Activated CD8-positive, alpha-beta memory T cell treated with anti-CD3 and anti-CD28 coated beads, Interleukin-2, amount 50 U/mL, for 24 hours (primary cell): ENCODE results near the gene ARFGEF3.
"Not testable (repeated sequence)": the region's sequence is repeated elsewhere in the genome, so short reads cannot be mapped to it uniquely, and the experiment has no call there.

Experiments used
- DNase-seq: peaks from one replicate; pipeline ENCODE4 v3.0.0-alpha.2; 2020; ENCODE audit errors: extremely low read depth

The ARFGEF3 gene

DNA sequence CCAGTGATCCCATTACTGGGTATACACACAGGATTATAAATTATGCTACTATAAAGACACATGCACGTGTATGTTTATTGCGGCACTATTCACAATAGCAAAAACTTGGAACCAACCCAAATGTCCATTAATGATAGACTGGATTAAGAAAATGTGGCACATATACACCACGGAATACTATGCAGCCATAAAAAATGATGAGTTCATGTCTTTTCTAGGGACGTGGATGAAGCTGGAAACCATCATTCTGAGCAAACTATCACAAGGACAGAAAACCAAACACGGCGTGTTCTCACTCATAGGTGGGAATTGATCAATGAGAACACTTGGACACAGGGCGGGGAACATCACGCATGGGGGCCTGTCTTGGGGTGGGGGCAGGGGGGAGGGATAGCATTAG lies 206.9 kb downstream of the ARFGEF3 start:
- DNase-seq: not testable (repeated sequence)

- DNase-seq: no peak
Observed at GRCh38 chr6:138370631-138371451, 209.1 kb downstream of the ARFGEF3 start.

DNA sequence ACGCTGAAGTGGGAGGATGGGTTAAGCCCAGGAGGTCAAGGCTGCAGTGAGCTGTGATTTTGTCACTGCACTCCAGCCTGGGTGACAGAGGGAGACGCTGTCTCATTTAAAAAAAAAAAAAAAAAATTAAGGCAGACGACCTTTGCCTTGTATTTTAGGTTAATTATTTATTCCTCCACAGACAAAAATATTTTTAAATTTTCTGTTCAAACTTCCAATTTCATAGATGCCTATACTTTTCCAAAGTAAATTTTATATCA lies 209.6 kb downstream of the ARFGEF3 start:
- no peak for DNase-seq

GRCh38 chr6:138371720-138372119 lies 210.0 kb downstream of the ARFGEF3 start:
- no peak for DNase-seq

DNA sequence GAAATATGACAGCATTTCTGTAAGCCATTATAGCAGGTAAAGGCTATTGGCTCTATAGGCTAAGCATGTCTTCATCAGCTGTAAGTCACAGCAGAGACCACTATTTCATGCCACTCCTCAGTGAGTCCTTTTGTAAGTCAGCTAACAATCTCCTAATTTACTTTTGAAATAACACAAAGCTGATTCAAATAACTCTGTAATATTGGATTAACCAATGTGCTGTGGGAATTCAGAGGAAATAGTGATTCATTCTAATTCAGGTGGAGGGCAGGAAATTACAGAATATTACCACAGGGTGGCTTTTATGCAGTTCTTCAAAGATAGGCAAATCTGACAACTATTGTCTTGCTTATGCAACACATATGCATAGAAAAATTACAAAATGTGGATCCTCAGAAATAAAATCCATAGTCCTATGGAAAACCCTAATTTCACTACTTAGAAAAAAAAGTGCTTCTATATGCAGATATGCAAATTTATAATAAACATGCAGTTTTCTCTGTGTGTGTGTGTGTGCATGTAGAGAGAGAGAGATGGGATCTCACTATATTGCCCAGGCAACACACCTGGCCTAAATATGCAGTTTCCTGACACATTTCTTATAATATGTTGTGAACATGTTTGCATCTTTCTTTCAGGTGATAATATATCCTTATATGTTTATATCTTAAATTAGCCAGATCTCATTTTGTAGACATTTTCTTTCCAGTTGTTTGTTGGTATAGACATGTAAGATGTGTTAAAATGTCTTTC lies 211.1 kb downstream of the ARFGEF3 start:
- DNase-seq: no peak

DNA sequence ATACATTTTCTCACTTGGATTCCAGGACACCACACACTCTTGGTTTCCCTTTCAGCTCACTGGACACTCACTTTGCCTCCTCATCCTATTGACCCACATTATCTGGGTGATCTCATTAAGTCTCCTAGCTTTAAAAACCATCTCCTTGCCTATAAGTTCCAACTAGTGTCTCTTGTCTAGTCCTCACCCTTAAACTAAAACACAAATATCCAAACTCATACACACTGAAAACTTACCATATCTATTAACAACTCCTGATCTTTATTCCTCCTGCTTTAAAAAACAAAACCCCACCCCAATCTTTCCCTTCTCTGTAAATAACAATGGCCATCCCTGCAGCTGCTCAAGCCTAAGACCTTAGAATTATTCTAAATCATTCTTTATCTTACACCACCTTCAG lies 212.5 kb downstream of the ARFGEF3 start:
- DNase-seq: no peak

DNA sequence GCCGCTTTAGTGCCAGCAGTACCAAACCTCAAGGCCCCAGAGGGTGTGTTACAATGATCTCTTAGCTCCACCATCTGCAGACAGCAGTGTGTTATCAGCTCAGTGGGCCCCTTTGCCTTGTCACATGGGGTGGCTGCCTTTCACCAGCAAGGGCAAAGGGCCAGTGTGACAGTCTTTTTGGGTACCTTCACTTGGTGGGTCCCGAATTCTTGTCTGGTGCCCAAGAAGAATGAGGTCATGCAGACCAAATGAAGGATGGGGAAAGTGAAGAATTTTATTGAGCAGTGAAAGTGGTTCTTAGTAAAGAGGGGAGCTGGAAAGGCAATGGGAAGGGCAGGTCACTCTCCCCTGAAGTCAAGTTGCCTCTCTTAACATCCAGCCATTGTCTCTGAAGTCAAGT lies 213.1 kb downstream of the ARFGEF3 start:
- no peak for DNase-seq

DNA sequence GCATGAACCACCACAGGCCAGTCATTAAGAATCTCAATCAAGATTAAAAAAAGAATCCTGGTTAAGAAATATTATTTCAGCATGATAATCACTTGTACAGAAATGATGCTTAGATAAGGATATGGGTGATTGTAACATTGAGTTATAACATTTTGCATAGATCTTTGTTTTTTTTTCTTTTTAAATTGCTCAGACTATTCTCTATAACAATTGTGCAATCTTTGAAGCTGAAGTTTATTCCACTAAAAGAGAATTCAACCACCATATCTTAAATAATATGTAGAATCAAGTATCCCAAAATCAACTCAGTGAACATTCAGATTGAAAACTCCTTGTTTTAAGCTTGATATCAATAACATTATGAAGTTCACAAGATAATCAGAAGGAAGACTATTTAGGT lies 215.3 kb downstream of the ARFGEF3 start:
- DNase-seq: no peak

DNA sequence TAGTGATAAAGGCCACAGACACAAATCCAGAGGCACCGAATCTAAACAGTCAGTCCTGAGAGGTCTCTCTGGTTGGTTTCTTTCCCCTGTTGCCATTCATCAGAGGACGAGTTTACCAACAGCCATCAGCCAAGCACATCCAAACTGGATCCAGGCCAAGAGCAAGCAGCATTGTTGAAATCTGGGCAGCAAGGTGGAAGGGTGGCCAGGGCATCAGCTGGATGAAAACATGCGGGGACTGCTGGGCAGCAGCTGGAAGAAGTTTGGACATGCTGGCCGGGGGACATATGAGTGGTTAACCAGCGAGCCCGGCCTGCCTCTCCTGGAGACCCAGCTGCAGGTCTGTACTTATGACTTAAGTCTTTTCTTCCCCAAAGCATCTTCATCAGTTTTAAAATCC lies 216.1 kb downstream of the ARFGEF3 start, which contains the start of gene SMIM28:
SMIM28 (plus strand) TSS at position 62 of the 400 bp plus-strand sequence; CDS start at position 230, 168 bp downstream.
- no peak for DNase-seq

DNA sequence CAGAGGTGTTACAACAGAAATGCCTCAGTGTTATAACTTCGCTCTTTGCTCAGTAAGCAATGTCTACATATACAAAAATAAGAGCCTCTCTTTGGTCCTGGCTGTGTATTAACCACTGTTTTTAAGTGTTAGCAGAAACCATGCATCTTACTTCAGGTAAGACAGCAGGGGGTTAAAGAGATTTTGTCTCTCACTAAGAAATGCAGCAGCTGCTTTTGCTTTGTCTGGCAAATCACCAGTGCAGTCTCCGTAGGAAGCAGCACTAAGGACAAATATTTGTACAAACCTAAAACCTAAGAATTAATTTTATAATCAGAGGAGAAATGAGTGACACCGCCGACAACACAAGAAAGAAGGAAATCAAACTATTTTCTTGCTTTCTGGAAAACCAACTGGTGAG lies 216.7 kb downstream of the ARFGEF3 start:
- no peak for DNase-seq

GRCh38 chr6:138382498-138383265 lies 220.9 kb downstream of the ARFGEF3 start:
- no peak for DNase-seq

DNA sequence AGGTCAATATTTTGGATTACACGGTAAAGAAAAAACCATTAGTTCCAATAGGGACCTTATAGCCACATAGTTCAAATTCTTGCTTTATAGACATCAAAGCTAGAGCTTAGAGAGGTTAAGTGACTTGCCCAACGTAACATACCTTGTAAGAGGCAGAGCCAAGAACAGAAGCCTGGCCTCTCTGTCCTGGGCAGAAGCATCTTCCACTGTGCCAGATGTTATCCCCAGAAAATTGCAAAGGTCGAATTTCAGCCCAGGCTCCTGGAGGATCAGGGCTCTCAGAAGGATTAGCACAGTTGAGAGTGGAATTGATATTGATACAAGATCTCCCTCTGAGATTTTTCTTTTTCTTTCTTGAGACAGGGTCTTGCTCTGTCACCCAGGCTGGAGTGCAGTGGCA lies 222.0 kb downstream of the ARFGEF3 start:
- no peak for DNase-seq

DNA sequence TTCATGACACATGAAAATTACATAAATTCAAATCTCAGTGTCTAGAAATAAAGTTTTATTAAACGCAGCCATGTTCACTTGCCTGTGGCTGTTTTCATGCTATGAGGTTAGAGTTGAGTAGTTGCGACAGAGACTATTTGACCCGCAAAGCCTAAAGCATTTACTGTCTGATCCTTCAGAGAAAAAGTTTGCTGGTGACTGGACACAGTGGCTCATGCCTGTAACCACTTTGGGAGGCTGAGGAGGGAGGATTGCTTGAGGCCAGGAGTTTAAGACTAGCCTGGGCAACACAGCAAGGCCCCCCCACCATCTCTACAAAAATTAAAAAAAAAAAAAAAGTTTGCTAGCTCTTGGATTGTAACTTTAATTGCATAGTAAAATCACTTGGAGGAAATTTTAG lies 225.2 kb downstream of the ARFGEF3 start:
- no peak for DNase-seq

DNA sequence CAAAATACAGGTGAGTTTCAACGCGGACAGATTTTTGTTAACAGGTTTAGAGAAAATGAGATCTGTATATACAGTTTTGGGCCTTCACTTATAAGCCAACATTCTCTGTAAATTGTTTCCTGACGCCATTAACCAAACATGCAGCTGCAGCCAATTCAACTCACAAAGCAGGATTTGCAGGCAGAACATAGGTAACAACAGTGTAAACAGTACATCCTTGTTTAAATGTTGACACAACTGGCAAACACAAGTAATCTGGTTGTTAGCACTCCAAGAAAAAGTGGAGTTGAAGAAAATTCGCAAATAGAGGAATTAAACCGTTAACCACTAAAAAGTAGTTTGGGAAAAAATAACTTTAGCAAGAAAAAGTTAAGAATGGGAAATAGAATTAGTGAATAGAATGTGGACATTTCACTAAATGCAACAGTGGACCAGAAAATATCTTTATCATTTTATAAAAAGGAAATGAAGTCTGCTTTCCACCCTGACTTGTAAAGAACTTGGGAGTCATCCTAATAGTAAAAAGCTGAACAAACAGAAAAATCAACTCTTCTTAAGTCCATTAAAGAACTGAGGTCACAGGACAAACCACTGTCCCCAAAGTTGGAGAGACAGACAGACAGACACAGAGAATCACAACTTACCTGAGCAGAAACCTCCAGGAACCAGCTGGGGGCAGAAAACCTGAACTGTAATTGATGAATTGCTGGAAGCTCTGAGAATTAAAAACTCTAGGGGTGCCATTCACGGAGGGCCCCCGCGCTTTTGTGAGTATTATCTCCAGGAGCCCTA lies 226.0 kb downstream of the ARFGEF3 start:
- DNase-seq: no peak

DNA sequence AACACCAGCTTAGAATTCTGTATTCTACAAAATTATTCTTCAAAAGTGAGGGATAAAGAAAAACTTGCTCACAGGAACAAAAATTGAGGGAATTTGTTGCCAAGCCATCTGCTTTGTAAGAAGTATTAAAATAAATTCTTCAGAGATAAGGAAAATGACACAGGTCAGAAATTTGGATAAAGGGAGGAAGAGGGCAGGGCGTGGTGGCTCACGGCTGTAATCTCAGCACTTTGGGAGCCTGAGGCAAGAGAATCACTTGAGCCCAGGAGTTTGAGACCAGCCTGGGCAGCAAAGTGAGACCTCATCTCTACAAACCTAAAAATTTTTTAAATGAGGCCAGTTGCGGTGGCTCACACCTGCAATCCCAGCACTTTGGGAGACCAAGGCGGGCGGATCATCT lies 227.8 kb downstream of the ARFGEF3 start:
- DNase-seq: no peak
